WERI-Rb-1 (cell line): ENCODE data around the gene EFHC2.
"Not testable (repeated sequence)": the region's sequence is repeated elsewhere in the genome, so short reads cannot be mapped to it uniquely, and the experiment has no call there.

ENCODE experiments used
- DNase-seq: peaks from one replicate; pipeline ENCODE4 v3.0.0-alpha.2; 2020
- H3K27ac ChIP-seq: fragments of 250-450 bp; sonication (Bioruptor Pico); 2 replicates; pipeline ENCODE4 v1.5.1; 2020; ENCODE audit warnings: mild to moderate bottlenecking, moderate library complexity
- H3K27me3 ChIP-seq: fragments of 250-450 bp; sonication (Bioruptor Pico); 2 replicates; pipeline ENCODE4 v1.5.1; 2021; ENCODE audit warnings: mild to moderate bottlenecking, low read depth, moderate library complexity; ENCODE audit not compliant: insufficient read depth, severe bottlenecking
- H3K36me3 ChIP-seq: fragments of 250-450 bp; sonication (Bioruptor Pico); 2 replicates; pipeline ENCODE4 v1.5.1; 2020; ENCODE audit warnings: mild to moderate bottlenecking, moderate library complexity
- H3K4me3 ChIP-seq: 2 replicates; pipeline ENCODE4 v1.5.1; 2011; ENCODE audit warnings: low read depth, mild to moderate bottlenecking, control low read depth, low read length
- H3K9me3 ChIP-seq: fragments of 250-450 bp; sonication (Bioruptor Pico); 2 replicates; pipeline ENCODE4 v1.5.1; 2021; ENCODE audit warnings: mild to moderate bottlenecking, moderate library complexity; ENCODE audit not compliant: severe bottlenecking
- TF ChIP-seq, protein P1 (sequence below): IDR thresholded peaks from 2 replicates; pipeline ENCODE4 v1.5.1; 2011; ENCODE audit warnings: low read depth, mild to moderate bottlenecking, control low read depth, inconsistent platforms, low read length

Gene EFHC2

DNA sequence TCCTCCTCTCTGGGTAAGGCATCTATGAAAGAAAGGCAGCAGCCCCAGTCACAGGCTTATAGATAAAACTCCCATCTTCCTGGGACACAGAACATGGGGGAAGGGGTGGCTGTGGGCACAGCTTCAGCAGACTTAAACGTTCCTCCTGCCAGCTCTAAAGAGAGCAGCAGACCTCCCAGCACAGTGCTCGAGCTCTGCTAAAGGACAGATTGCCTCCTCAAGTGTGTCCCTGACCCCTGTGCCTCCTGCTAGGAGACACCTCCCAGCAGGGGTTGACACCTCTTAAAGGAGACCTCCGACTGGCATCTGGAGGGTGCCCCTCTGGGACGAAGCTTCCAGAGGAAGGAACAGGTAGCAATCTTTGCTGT is 89.9 kb downstream of the EFHC2 start:
- Histone ChIP-seq H3K36me3 (no peaks in the 10 kb centered on the region), H3K4me3 (no peak overlapping the region), H3K27me3 (peaks cover 7% of the 10 kb centered on the region), H3K27ac (no peak overlapping the region), H3K9me3 (no peaks in the 10 kb centered on the region)
- TF ChIP-seq, protein P1, sequence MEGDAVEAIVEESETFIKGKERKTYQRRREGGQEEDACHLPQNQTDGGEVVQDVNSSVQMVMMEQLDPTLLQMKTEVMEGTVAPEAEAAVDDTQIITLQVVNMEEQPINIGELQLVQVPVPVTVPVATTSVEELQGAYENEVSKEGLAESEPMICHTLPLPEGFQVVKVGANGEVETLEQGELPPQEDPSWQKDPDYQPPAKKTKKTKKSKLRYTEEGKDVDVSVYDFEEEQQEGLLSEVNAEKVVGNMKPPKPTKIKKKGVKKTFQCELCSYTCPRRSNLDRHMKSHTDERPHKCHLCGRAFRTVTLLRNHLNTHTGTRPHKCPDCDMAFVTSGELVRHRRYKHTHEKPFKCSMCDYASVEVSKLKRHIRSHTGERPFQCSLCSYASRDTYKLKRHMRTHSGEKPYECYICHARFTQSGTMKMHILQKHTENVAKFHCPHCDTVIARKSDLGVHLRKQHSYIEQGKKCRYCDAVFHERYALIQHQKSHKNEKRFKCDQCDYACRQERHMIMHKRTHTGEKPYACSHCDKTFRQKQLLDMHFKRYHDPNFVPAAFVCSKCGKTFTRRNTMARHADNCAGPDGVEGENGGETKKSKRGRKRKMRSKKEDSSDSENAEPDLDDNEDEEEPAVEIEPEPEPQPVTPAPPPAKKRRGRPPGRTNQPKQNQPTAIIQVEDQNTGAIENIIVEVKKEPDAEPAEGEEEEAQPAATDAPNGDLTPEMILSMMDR = no peak
- DNase-seq = no peak

DNA sequence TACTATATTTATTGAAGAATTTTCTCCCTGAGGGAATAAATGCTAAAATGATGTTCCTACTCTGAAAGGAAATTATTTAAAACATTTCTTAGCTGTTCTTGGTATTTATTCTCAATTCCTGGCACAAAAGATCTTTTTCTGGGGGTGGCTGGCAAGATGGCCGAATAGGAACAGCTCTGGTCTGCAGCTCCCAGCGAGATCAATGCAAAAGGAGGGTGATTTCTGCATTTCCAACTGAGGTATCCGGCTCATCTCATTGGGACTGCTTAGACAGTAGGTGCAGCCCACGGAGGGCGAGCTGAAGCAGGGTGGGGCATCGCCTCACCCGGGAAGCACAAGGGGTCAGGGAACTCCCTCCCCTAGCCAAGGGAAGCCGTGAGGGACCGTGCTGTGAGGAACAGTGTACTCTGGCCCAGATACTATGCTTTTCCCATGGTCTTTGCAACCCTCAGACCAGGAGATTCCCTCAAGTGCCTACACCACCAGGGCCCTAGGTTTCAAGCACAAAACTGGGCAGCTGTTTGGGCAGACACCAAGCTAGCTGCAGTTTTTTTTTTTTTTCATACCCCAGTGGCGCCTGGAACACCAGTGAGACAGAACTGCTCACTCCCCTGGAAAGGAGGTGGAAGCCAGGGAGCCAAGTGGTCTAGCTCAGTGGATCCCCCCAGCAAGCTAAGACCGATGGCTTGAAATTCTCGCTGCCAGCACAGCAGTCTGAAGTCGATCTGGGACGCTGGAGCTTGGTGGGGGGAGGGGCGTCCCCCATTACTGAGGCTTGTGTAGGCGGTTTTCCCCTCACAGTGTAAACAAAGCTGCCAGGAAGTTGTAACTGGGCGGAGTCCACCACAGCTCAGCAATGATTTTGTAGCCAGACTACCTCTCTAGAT is 90.5 kb downstream of the EFHC2 start:
- not testable (repeated sequence) for H3K4me3 ChIP-seq, DNase-seq

DNA sequence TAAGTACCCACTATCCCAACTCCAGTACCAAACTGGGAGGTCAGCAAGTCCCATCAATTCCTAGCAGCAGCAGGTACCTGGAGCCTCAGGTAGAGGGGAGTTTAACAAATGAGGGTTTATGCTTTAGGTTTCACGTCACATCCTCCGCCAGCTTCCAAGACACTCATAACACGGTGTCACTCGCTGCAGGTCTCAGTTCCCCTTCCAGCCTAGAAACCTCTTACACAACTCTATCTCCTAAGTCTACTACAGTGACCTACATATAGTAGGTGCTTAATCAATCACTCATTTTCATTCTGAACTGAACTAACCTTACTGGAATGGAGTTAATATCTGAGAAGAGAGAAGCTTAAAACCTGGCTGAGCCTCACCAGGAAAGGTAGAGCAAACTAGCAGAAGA is 96.0 kb downstream of the EFHC2 start:
- Histone ChIP-seq H3K27ac (no peak overlapping the region), H3K36me3 (no peaks in the 10 kb centered on the region), H3K9me3 (no peaks in the 10 kb centered on the region), H3K27me3 (peaks cover 15% of the 10 kb centered on the region), H3K4me3 (no peak overlapping the region)
- DNase-seq = no peak
- TF ChIP-seq, protein P1 = no peak

More for the DNA sequence above, 90.5 kb downstream of the EFHC2 start:
- H3K9me3 ChIP-seq, H3K27ac ChIP-seq, H3K36me3 ChIP-seq, H3K27me3 ChIP-seq: not testable (repeated sequence)

DNA sequence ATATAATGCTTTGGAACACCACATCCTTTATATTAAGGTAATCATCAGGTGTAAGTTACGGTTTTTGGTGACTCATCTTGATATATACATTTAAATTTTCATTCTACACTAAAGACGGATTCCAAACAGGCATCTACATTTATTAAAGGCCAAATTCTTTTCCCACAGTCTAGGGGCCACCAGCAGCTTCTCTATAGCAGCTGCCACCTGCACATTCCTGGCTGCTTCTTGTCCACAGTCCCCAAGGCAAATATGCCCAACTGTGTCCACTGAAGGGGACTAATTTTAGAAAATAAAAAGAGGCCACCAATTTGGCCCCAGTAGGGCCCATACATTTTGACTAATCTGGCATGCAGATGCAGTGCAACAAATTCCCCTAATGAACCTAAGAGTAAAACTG is 96.6 kb downstream of the EFHC2 start:
- TF ChIP-seq, protein P1 = no peak
- Histone ChIP-seq H3K4me3 (no peak overlapping the region), H3K36me3 (no peaks in the 10 kb centered on the region), H3K27me3 (peaks cover 15% of the 10 kb centered on the region), H3K9me3 (no peaks in the 10 kb centered on the region), H3K27ac (no peak overlapping the region)
- DNase-seq = no peak

DNA sequence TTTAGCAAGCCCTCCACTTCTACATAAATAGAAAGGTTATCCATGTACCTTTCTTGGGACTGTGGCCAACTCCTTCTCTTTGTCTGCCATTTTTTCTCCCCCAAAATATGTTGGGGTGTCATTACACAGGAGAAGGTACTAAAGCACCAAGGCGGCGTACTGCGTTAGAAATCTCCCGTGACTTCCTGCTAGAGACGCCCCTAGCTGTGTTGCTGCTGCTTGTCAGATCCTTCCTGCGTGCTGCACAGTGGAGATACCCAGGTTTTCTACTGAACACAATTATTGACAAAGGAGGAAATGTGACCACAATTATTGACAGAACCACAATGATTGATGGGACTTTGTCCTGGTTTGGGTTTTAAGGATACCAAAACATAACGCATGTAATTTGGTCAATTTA is 97.7 kb downstream of the EFHC2 start:
- H3K9me3 ChIP-seq = no peaks in the 10 kb centered on the region
- no peaks in the 10 kb centered on the region for H3K36me3 ChIP-seq
- H3K27ac ChIP-seq = no peak overlapping the region
- no peak overlapping the region for H3K4me3 ChIP-seq
- DNase-seq = no peak
- TF ChIP-seq, protein P1 = no peak
- peaks cover 15% of the 10 kb centered on the region for H3K27me3 ChIP-seq

DNA sequence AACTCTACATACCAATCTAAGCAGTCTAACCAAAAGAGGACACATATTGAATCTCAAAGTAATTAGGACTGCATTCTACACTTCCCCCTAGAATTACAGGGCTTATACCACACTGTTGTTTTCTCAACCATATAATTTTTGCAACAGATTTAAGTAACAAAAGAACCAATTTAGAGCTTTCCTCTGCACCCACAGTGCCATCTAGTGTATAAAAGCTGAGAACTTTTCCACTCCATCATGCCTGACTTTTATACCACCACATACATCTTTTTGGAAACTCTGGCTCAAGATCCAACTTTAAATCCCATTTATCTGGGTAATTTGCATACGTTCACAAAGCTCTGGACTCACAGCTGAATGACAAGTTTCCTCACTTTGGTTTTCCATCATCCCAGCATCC is 99.5 kb downstream of the EFHC2 start:
- Histone ChIP-seq H3K4me3 (no peak overlapping the region), H3K27ac (no peak overlapping the region), H3K9me3 (no peaks in the 10 kb centered on the region), H3K27me3 (peaks cover 12% of the 10 kb centered on the region), H3K36me3 (no peaks in the 10 kb centered on the region)
- DNase-seq = no peak
- TF ChIP-seq, protein P1 = 0 out of 2 replicates have a peak, but pooled peaks have one; percentile 15
